SU-DHL-6 (cell line): Measurements from ENCODE around the gene SCEL.
"Not testable (repeated sequence)": the region's sequence is repeated elsewhere in the genome, so short reads cannot be mapped to it uniquely, and the experiment has no call there.

Source experiments
- H2AFZ ChIP-seq: fragments of 200-600 bp; sonication (generic); 2 replicates; pipeline ENCODE4 v1.6.1; 2014; ENCODE audit warnings: low read depth, mild to moderate bottlenecking, moderate library complexity, mixed read lengths, antibody characterized with exemption, low read length; ENCODE audit not compliant: severe bottlenecking
- H3F3A ChIP-seq: fragments of 200-600 bp; shearing (Covaris generic); 2 replicates; pipeline ENCODE4 v1.6.0; 2016; ENCODE audit warnings: antibody characterized with exemption, mild to moderate bottlenecking; ENCODE audit not compliant: insufficient read depth
- H3K27ac ChIP-seq: fragments of 200-600 bp; sonication (generic); 2 replicates; pipeline ENCODE4 v1.5.1; 2016; ENCODE audit warnings: low read depth, mild to moderate bottlenecking, low read length, moderate library complexity, mixed read lengths
- H3K27me3 ChIP-seq: fragments of 200-600 bp; sonication (generic), shearing (Covaris generic); 2 replicates; pipeline ENCODE4 v1.6.0; 2014; ENCODE audit warnings: mild to moderate bottlenecking, low read length
- H3K36me3 ChIP-seq: fragments of 200-600 bp; sonication (generic); 2 replicates; pipeline ENCODE4 v1.6.1; 2014; ENCODE audit warnings: mild to moderate bottlenecking, low read length, mixed read lengths
- H3K4me2 ChIP-seq: fragments of 300-600, 200-600 bp; shearing (Covaris generic), sonication (generic); 2 replicates; pipeline ENCODE4 v1.6.0; 2014; ENCODE audit warnings: low read length, low read depth, mild to moderate bottlenecking; ENCODE audit not compliant: poor library complexity, severe bottlenecking
- H3K4me3 ChIP-seq: fragments of 200-600 bp; sonication (generic); 2 replicates; pipeline ENCODE4 v1.5.1; 2014; ENCODE audit warnings: antibody characterized with exemption, low read length, mild to moderate bottlenecking, mixed read lengths; ENCODE audit not compliant: insufficient read depth, poor library complexity, severe bottlenecking
- H3K79me2 ChIP-seq: fragments of 200-600 bp; sonication (generic); 2 replicates; pipeline ENCODE4 v1.6.1; 2014; ENCODE audit warnings: mild to moderate bottlenecking, low read length, moderate library complexity; ENCODE audit not compliant: insufficient read depth
- H3K9ac ChIP-seq: fragments of 200-600 bp; sonication (generic); 2 replicates; pipeline ENCODE4 v1.7.0; 2014; ENCODE audit warnings: mild to moderate bottlenecking, low read length
- H3K9me2 ChIP-seq: fragments of 200-600 bp; sonication (generic); replicated peaks from 2 replicates; pipeline ENCODE4 v1.6.1; 2014; ENCODE audit warnings: low read length; ENCODE audit not compliant: insufficient read depth
- H3K9me3 ChIP-seq: fragments of 200-600 bp; sonication (generic); 2 replicates; pipeline ENCODE4 v1.6.1; 2014; ENCODE audit warnings: low read length, mixed read lengths; ENCODE audit not compliant: insufficient read depth
- H4K20me1 ChIP-seq: fragments of 200-600 bp; sonication (generic); 2 replicates; pipeline ENCODE4 v1.6.1; 2014; ENCODE audit warnings: low read depth, mild to moderate bottlenecking, antibody characterized with exemption, low read length, moderate library complexity, mixed read lengths
- CTCF ChIP-seq: fragments of 200-600 bp; sonication (generic); IDR thresholded peaks from one replicate; pipeline ENCODE4 v1.5.1; 2017; ENCODE audit warnings: antibody characterized with exemption, mild to moderate bottlenecking, low read length, moderate library complexity; ENCODE audit not compliant: insufficient read depth, poor library complexity, severe bottlenecking
- EZH2phosphoT487 ChIP-seq: fragments of 200-600 bp; sonication (generic), shearing (Covaris generic); conservative IDR thresholded peaks from 2 replicates; pipeline ENCODE4 v1.6.1; 2018; ENCODE audit warnings: mild to moderate bottlenecking, antibody characterized with exemption, low read length, moderate library complexity, mixed read lengths

Gene SCEL

DNA sequence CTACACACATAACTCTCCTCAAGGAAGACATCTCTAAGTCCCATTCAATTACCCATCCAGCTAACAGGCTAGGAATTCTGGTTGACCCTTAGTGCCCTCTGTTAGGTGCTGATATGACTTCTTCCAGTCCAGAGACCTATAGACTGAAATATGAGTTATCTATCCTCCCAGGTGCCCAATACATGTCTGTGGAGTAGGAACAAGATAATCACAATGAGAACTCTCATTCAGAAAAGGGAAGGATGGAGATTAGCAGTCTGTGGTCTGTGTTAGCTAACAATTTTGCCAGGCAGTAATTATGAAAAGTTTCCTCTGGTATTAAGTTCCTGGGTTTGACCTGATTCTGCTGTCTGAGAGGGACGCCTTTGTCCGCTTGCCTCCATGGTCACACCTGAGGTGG lies 117.8 kb downstream of the SCEL start:
- H3K9me3 ChIP-seq, result no peaks in the 10 kb centered on the region
- TF ChIP-seq EZH2phosphoT487 (no peak), CTCF (no peak)
- H3F3A ChIP-seq, result no peaks in the 10 kb centered on the region
- no peaks in the 10 kb centered on the region for H3K79me2 ChIP-seq
- no peak overlapping the region for H3K27ac ChIP-seq
- H3K4me2 ChIP-seq, result no peak overlapping the region
- no peaks in the 10 kb centered on the region for H3K27me3 ChIP-seq
- no peak overlapping the region for H2AFZ ChIP-seq
- H3K9ac ChIP-seq, result no peak overlapping the region
- no peaks in the 10 kb centered on the region for H4K20me1 ChIP-seq
- no peaks in the 10 kb centered on the region for H3K36me3 ChIP-seq
- H3K9me2 ChIP-seq, result no peaks in the 10 kb centered on the region
- no peak overlapping the region for H3K4me3 ChIP-seq

- H3K9me3 ChIP-seq, H3K27me3 ChIP-seq: not testable (repeated sequence)
Observed at GRCh38 chr13:77660016-77660415, 124.5 kb downstream of the SCEL start.

GRCh38 chr13:77660841-77661250 lies 125.3 kb downstream of the SCEL start:
- H3K9me2 ChIP-seq, result no peaks in the 10 kb centered on the region
- TF ChIP-seq CTCF, result no peak
- H3K27ac ChIP-seq, result no peak overlapping the region
- H2AFZ ChIP-seq, result no peak overlapping the region
- no peaks in the 10 kb centered on the region for H3F3A ChIP-seq
- H3K9me3 ChIP-seq, result no peaks in the 10 kb centered on the region
- H4K20me1 ChIP-seq, result no peaks in the 10 kb centered on the region
- H3K79me2 ChIP-seq, result no peaks in the 10 kb centered on the region
- no peak overlapping the region for H3K4me2 ChIP-seq
- H3K36me3 ChIP-seq, result no peaks in the 10 kb centered on the region
- H3K9ac ChIP-seq, result no peak overlapping the region
- H3K4me3 ChIP-seq, result no peak overlapping the region
- no peaks in the 10 kb centered on the region for H3K27me3 ChIP-seq

More at GRCh38 chr13:77660016-77660415, 124.5 kb downstream of the SCEL start:
- H3K4me3 ChIP-seq, H3K36me3 ChIP-seq, H2AFZ ChIP-seq, H3F3A ChIP-seq, H3K4me2 ChIP-seq, H3K27ac ChIP-seq, H3K9me2 ChIP-seq, H3K79me2 ChIP-seq, H4K20me1 ChIP-seq, H3K9ac ChIP-seq: not testable (repeated sequence)

DNA sequence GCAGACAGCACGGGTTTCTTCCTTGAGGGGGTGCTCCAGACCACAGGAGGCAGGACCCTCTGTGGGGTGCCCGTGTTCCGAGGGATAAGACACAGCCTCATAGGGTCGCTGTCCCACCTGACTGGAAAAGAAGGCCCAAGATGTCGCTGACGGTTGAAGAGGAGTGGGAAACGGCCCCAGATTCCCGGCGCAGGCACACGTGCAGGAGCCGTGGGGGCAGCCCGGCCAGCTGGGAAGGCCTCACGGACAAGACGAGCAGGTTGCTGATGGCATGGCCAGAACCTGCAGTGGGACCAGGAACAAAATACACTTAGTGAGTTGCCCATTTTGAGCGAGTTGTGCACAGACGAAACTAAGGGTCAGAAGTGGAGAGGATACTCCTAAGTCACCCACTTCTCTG lies 126.8 kb downstream of the SCEL start:
- not testable (repeated sequence) for H3F3A ChIP-seq, H4K20me1 ChIP-seq, H3K79me2 ChIP-seq, H3K27me3 ChIP-seq, H3K9me2 ChIP-seq, H3K27ac ChIP-seq, H3K36me3 ChIP-seq, H3K9me3 ChIP-seq, H3K4me3 ChIP-seq, H3K4me2 ChIP-seq, H2AFZ ChIP-seq, H3K9ac ChIP-seq

DNA sequence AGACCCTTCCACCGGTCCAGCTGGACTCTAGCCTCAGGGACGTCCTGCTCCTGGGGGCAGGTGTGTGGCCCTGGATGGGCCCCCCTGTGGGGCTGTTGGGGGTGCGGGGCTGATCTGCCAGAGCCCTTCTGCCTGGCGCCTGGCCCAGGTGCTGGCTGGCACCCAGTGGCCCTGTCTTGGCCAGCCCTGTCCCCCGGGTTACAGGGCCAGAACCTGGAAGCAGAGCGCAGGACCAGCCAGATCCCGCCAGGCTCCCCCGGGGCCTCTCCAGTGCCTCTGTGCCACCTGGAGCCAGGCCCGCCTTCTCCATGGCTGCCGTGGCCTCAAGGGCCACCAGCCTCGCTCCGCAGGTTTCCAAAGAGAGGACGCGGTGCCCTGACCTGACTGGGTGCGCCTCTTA lies 127.3 kb downstream of the SCEL start:
- H3K27ac ChIP-seq, H4K20me1 ChIP-seq, H3K36me3 ChIP-seq, H3K9me3 ChIP-seq, H3F3A ChIP-seq, H3K9ac ChIP-seq, H3K27me3 ChIP-seq, H3K79me2 ChIP-seq, H3K4me2 ChIP-seq, H2AFZ ChIP-seq, H3K4me3 ChIP-seq, H3K9me2 ChIP-seq: not testable (repeated sequence)
